Heart right ventricle (tissue), 16 donors: ENCODE measurements around the gene MGAT3. TPM values are rescaled to one million over a fixed set of nuclear protein-coding genes. Genes with fewer than 3 reads are reported as not detected.

ENCODE experiments used
- ATAC-seq, 8 donors: fragments of 200-7000 bp; cut with Tn5 transposase; one replicate each; pipeline ENCODE4 v1.9.1; 2020; ENCODE audit warnings: mild to moderate bottlenecking in 8 of 8, moderate library complexity in 8 of 8, moderate number of reproducible peaks in 1 of 8
- DNase-seq, 2 donors: peaks; one replicate each; pipeline ENCODE4 v3.0.0-alpha.2; 2020
- H3K27ac ChIP-seq, 10 donors: fragments of 200-600 bp; sonication (generic) in 2 of 10; one replicate each; pipeline versions ENCODE4 v1.5.0 to v1.8.0; 2020 to 2022; ENCODE audit warnings: mild to moderate bottlenecking in 3 of 10
- H3K27me3 ChIP-seq, 7 donors: fragments of 200-600 bp; one replicate each; pipeline ENCODE4 v1.8.0; 2021 to 2022; ENCODE audit warnings: mild to moderate bottlenecking in 2 of 7
- H3K36me3 ChIP-seq, 9 donors: fragments of 200-600 bp; sonication (generic) in 1 of 9; one replicate each; pipeline versions ENCODE4 v1.5.0 to v1.8.0; 2020 to 2022; ENCODE audit warnings: mild to moderate bottlenecking in 2 of 9
- H3K4me1 ChIP-seq, 9 donors: fragments of 200-600 bp; sonication (generic) in 1 of 9; one replicate each; pipeline versions ENCODE4 v1.5.0 to v1.8.0; 2020 to 2022; ENCODE audit warnings: mild to moderate bottlenecking in 4 of 9
- H3K4me3 ChIP-seq, 10 donors: fragments of 200-600 bp; sonication (generic) in 2 of 10; one replicate each; pipeline versions ENCODE4 v1.5.0 to v1.8.0; 2020 to 2022; ENCODE audit warnings: mild to moderate bottlenecking in 7 of 10, moderate library complexity in 2 of 10
- H3K9me3 ChIP-seq, 11 donors: fragments of 200-600 bp in 10 of 11; sonication (generic) in 2 of 11; one replicate each; pipeline versions ENCODE4 v1.5.0 to v1.8.0; 2013 to 2022; ENCODE audit warnings: mild to moderate bottlenecking in 2 of 11, control low read depth in 1 of 11, moderate library complexity in 1 of 11
- WGBS, 2 donors: extraction: QIAGEN DNeasy Blood & Tissue Kit; methylation state at CpG; one replicate each; pipeline ENCODE4 v1.1.7; 2013; ENCODE audit warnings: inconsistent platforms in 1 of 2; 5-methylcytosine and 5-hydroxymethylcytosine counted together
- intact Hi-C, 10 donors: fragments of 100-400 bp; cut with DNase I; formaldehyde crosslinking; loops; one replicate each; pipeline versions ENCODE4 v1.11.1 to v1.14.2; 2022
- polyA plus RNA-seq, 2 donors: library from polyadenylated mRNA; stranded (reverse); fragments of 200-250 nt; gene quantifications; one replicate each; pipeline ENCODE4 v1.2.3, GENCODE V29; 2013
- total RNA-seq, 10 donors: library from RNA; stranded (reverse); fragmentation: NEBNext Ultra II Directional in 3 of 10; extraction: Animal tissue kit (Norgen Biotek cat#: 25700) in 3 of 10; gene quantifications; one replicate each; pipeline versions ENCODE4 v1.2.1 to v1.2.4, GENCODE V29; 2021 to 2023
- TF ChIP-seq, protein P1 (sequence below), 9 donors: fragments of 200-600 bp; sonication (generic) in 2 of 9; IDR thresholded peaks; one replicate each; pipeline versions ENCODE4 v1.5.0 to v1.8.0; 2021 to 2022; ENCODE audit warnings: antibody characterized with exemption in 9 of 9, mild to moderate bottlenecking in 5 of 9, moderate library complexity in 1 of 9
- donor health status: Arrhythmogenic right ventricular cardiomyopathy.
- donor health status: ischemic (EF 13 %, LVEDD 7.1; RV severe dilation, severe dysfunction).
- donor health status: healthy with polysubstance abuse.
- donor health status: DM: no; HTN: yes; CAD: no.
- donor health status: DM: no; HTN: no; CAD: no.
- donor health status: ischemic (EF 25% LVEDD 6.9; RV normal size, moderate dysfunction).
- donor health status: ischemic (EF 25% LVEDD 5.7; RV mildly dilated, moderate dysfunction).
- donor health status: healthy.
- donor health status: DM: yes; HTN: yes; CAD: no.
- donor health status: Ischemic cardiomyopathy.
- donor health status: ischemic (EF 35%, LVEDD 5.7; RV mildly dilated, moderate dysfunction).
- donor health status: nonischemic (EF 11% LVEDD 7.7; RV severe dilation, severe dysfunction).
- donor health status: DM: yes; HTN: yes; CAD: no.
- donor health status: PGD.
- donor health status: ischemic (EF 29% LVEDD 5.4; RV normal size, mild dysfunction).
- donor health status: nonischemic (EF 23%, LVEDD 6.1; RV moderate dilation, normal function).

The MGAT3 gene
- total and polyA plus RNA-seq, 12 donors: 1.8 to 14.0 (median 3.9) TPM

DNA sequence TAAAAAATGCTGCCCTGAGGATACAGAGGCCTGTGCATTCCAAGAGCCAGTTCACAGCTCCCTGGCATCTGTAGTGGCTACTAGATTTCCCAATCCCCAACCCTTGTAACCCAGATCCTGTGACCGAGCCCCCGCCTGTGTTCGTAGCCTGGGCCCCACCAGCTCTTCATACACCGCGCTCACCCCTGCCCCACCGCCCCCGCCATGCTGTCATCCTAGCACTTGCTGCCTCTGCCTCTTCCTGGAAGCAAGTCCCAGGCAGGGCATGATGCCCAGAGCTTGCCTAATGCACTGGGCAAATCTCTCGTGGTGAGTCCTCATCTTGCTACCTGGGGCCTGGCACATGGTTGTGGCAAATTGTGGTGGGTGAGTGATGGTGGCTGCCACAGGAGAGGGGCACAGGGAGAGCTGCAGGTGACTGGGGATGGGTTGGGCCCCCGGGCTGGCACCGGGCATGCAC is 7.1 kb downstream of the MGAT3 start:
- peak in 4 of 8 donors; percentile 28 to 74 (median 49) for ATAC-seq

DNA sequence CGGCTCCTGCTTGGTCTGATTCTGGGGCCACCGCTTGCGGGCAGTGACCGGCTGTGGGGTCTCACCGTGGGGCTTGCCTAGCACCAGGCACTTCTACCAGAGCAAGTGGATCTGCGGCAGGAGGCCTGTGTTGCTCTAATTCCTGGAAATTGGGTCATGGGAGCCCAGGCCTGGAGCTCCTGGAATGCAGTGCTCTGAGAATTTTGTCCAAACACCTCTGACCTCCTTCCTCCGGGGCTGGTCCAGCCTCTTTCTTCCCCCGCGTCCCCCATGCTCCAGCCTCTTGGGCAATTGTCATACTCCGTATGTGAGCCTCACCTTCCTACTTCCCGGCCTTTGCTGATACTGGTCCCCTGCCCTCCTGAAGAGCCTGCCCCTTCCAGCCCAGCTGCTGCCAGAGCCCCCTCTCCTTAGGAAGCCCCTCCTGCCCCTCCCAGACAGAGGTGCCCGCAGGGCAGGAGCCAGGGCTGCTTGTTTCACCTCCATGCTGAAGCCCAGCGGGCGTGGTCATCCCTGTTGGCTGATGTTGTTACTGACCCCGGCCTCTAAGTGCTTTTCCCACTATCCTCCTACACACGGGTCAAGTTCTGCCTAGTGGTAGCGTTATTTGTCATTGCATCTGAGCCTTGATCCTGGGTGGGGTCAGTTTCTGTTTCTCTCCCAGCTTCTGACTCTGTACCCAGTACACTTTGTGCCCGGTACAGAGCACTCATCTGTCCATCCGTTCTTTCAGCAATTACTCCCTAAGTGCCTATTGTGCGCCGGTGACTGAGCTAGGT is 9.6 kb downstream of the MGAT3 start:
- Histone ChIP-seq H3K4me3 (no peak overlapping the region), H3K36me3 (no peaks in the 10 kb centered on the region), H3K4me1 (peaks cover 17 to 96% (median 61%) of the 10 kb centered on the region in 9 donors), H3K9me3 (no peaks in the 10 kb centered on the region), H3K27me3 (peaks cover 0 to 3% (median 0%) of the 10 kb centered on the region in 7 donors), H3K27ac (peak overlapping the region; percentile 25 to 89 (median 68))
- TF ChIP-seq, protein P1, sequence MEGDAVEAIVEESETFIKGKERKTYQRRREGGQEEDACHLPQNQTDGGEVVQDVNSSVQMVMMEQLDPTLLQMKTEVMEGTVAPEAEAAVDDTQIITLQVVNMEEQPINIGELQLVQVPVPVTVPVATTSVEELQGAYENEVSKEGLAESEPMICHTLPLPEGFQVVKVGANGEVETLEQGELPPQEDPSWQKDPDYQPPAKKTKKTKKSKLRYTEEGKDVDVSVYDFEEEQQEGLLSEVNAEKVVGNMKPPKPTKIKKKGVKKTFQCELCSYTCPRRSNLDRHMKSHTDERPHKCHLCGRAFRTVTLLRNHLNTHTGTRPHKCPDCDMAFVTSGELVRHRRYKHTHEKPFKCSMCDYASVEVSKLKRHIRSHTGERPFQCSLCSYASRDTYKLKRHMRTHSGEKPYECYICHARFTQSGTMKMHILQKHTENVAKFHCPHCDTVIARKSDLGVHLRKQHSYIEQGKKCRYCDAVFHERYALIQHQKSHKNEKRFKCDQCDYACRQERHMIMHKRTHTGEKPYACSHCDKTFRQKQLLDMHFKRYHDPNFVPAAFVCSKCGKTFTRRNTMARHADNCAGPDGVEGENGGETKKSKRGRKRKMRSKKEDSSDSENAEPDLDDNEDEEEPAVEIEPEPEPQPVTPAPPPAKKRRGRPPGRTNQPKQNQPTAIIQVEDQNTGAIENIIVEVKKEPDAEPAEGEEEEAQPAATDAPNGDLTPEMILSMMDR (IDR thresholded peaks at IDR 0.05): no peak
- intact Hi-C loops: no loop called here
- ATAC-seq (peak in 5 of 8 donors; percentile 16 to 24 (median 19)), DNase-seq (no peak)
- 66 to 71% methylated on average over 21 of the region's 21 CpGs for WGBS, 2 donors

More for the DNA sequence above, 7.1 kb downstream of the MGAT3 start:
- DNase-seq: peak in 1 of 2 donors; percentile 43
- Histone ChIP-seq H3K36me3 (no peaks in the 10 kb centered on the region), H3K4me1 (peaks cover 10 to 83% (median 46%) of the 10 kb centered on the region in 9 donors), H3K4me3 (no peak overlapping the region), H3K27ac (peak overlapping the region in 7 of 10 donors; percentile 45 to 89 (median 79)), H3K9me3 (no peaks in the 10 kb centered on the region), H3K27me3 (peaks cover 0 to 7% (median 0%) of the 10 kb centered on the region in 7 donors)
- 76 to 85% methylated on average over 10 of the region's 10 CpGs for WGBS, 2 donors
- TF ChIP-seq, protein P1 (IDR thresholded peaks at IDR 0.05): no peak
- intact Hi-C loops: loop anchor here in 2 of 10 donors (2.0 to 5.0 kb wide), 2 partner anchors 53 to 57 kb away; partner anchors contain the start of gene ATF4 (in 1 of the 2)

DNA sequence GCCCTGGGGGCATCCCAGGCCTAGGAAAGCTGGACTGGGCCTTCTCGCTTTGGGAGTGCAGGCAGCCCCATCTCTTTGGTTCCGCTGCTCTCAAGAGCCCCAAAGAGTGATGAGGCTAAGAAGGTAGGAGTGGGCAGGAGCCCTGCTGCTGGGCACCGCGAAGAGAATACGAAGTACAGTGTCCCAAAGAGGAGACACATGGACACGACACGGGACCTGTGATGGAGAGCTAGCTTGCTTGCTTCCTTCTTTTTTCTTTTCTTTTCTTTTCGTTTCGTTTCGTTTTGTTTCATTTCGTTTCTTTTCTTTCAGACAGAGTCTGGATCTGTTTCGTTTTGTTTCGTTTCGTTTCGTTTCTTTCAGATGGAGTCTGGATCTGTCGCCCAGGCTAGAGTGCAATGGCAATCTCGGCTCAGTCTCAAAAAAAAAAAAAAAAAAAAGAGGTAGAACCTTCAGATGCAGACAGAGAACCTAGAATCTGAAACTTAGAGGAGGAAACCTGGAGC is 10.6 kb downstream of the MGAT3 start:
- WGBS, 2 donors: 92 to 94% methylated on average over 17 of the region's 17 CpGs
- intact Hi-C loops: no loop called here
- TF ChIP-seq, protein P1 (IDR thresholded peaks at IDR 0.05): no peak

DNA sequence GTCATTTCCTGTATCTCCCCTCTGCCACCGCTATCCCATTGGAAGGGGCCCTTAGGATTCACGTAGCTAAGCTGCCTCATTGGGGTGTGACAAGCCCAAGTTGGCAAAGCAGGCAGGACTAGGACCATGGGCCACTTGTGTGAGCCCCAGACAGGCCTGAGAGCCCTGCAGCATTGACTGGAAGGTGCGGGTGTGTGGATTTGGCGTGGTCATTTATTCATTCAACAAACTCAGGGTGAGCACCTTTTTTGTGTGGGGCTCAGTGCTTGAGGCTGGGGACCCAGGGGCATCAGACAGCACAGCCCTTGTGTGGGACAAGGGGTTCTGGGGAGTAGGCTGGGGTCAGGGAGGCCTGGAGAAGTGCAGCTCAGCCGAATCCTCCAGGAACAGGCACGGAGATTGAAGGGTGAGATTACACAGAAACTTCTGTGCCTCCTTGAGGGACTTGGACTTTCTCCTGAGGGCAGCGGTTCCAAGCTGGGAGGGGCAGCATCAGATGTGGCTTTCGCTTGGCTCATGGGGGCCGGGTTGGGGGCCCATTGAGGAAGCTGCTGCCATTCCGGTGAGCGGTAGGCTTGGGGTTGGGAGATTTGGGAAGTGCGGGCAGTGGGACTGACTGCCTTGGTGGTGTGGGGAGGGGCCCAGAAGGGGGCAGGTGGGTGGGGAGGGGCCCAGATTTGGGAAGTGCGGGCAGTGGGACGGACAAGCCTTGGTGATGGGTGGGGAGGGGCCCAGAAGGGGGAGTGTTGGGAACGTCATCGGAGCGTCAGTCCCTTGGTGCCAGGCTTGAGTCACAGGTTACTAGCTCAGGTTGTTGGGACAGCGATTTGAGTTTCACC is 11.9 kb downstream of the MGAT3 start:
- DNase-seq: no peak
- TF ChIP-seq, protein P1 (IDR thresholded peaks at IDR 0.05): no peak
- WGBS, 2 donors: 83 to 87% methylated on average over 18 of the region's 18 CpGs
- ATAC-seq: no peak
- Histone ChIP-seq H3K27ac (peak overlapping the region in 2 of 10 donors; percentile 8 to 10), H3K36me3 (no peaks in the 10 kb centered on the region), H3K4me3 (no peak overlapping the region), H3K9me3 (no peaks in the 10 kb centered on the region), H3K4me1 (peaks cover 24 to 94% (median 58%) of the 10 kb centered on the region in 9 donors), H3K27me3 (peaks cover 0 to 3% (median 0%) of the 10 kb centered on the region in 7 donors)
- intact Hi-C loops: no loop called here

More for the DNA sequence above, 10.6 kb downstream of the MGAT3 start:
- H3K27ac ChIP-seq: peak overlapping the region in 6 of 10 donors; percentile 10 to 83 (median 68)
- peaks cover 0 to 3% (median 0%) of the 10 kb centered on the region in 7 donors for H3K27me3 ChIP-seq
- H3K4me3 ChIP-seq: no peak overlapping the region
- no peaks in the 10 kb centered on the region for H3K36me3 ChIP-seq
- no peaks in the 10 kb centered on the region for H3K9me3 ChIP-seq
- H3K4me1 ChIP-seq: peaks cover 19 to 96% (median 64%) of the 10 kb centered on the region in 9 donors
- DNase-seq (no peak), ATAC-seq (no peak)
